NT2/D1 (cell line): ENCODE results near the gene ATF5.

Experiments
- SUZ12 ChIP-seq: IDR thresholded peaks from 2 replicates; pipeline ENCODE4 v1.6.1; 2011; ENCODE audit not compliant: insufficient read length, insufficient read depth; ENCODE audit errors: extremely low read depth
- ZNF274 ChIP-seq: IDR thresholded peaks from 2 replicates; pipeline ENCODE4 v1.6.1; 2011; ENCODE audit warnings: mild to moderate bottlenecking, low read depth, low read length

DNA sequence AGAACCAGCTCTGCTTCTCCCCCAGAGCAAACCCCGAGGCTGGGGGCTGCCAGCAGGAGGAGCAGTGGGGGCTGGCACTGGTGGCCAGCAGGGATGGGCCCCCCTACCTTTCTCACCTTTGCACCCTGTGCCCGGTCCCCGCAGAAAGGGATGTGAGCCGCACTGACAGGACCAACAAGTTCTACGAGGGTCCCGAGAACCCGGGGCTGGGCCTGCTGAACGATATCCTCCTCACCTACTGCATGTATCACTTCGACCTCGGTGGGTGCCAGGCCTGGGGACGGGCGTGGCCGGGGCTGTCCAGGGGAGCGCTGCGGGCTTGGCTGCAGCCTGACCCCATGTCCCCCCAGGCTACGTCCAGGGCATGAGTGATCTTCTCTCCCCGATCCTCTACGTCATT lies 44.9 kb upstream of the ATF5 start:
- no peak for TF ChIP-seq SUZ12
- no peak for TF ChIP-seq ZNF274
